SK-N-SH treated with all-trans-retinoic acid at 6 μM for 48 hours (cell line): ENCODE results near the gene TTC7B.

ENCODE experiments used
- ATAC-seq: fragments of 200-7000 bp; cut with Tn5 transposase; 3 replicates; pipeline ENCODE4 v1.9.1; 2020; ENCODE audit warnings: mild to moderate bottlenecking, moderate library complexity
- ARNTL ChIP-seq: fragments of 450-650 bp; formaldehyde crosslinking; IDR thresholded peaks from 2 replicates; pipeline ENCODE4 v1.5.0; 2020; ENCODE audit warnings: low read depth, mild to moderate bottlenecking, moderate library complexity, borderline replicate concordance
- BACH2 ChIP-seq: fragments of 250-450 bp; sonication (Bioruptor Pico); IDR thresholded peaks from 2 replicates; pipeline ENCODE4 v1.9.0; 2021; ENCODE audit warnings: mild to moderate bottlenecking, borderline replicate concordance
- CSDC2 ChIP-seq: fragments of 250-450 bp; sonication (Bioruptor Pico); IDR thresholded peaks from 2 replicates; pipeline ENCODE4 v1.5.0; 2020; ENCODE audit warnings: mild to moderate bottlenecking, moderate library complexity
- ESRRG ChIP-seq: fragments of 250-450 bp; sonication (Bioruptor Pico); IDR thresholded peaks from 2 replicates; pipeline ENCODE4 v1.6.1; 2021; ENCODE audit warnings: mild to moderate bottlenecking
- GLIS3 ChIP-seq: fragments of 250-450 bp; sonication (Bioruptor Pico); IDR thresholded peaks from 2 replicates; pipeline ENCODE4 v1.5.0; 2020; ENCODE audit warnings: mild to moderate bottlenecking, moderate library complexity
- ISL1 ChIP-seq: fragments of 250-450 bp; sonication (Bioruptor Pico); IDR thresholded peaks from 2 replicates; pipeline ENCODE4 v2.1.2; 2022; ENCODE audit warnings: mild to moderate bottlenecking, moderate library complexity
- OSR1 ChIP-seq: fragments of 250-450 bp; sonication (Bioruptor Pico); IDR thresholded peaks from 2 replicates; pipeline ENCODE4 v1.8.0; 2022; ENCODE audit warnings: moderate library complexity, mild to moderate bottlenecking, inconsistent platforms
- POU6F1 ChIP-seq: fragments of 250-450 bp; sonication (Bioruptor Pico); IDR thresholded peaks from 2 replicates; pipeline ENCODE4 v1.8.0; 2021; ENCODE audit warnings: low read depth, mild to moderate bottlenecking, moderate library complexity, borderline replicate concordance
- PPARA ChIP-seq: fragments of 250-450 bp; sonication (Bioruptor Pico); IDR thresholded peaks from 2 replicates; pipeline ENCODE4 v1.5.0; 2020; ENCODE audit warnings: mild to moderate bottlenecking, borderline replicate concordance
- RARB ChIP-seq: fragments of 250-450 bp; sonication (Bioruptor Pico); IDR thresholded peaks from 2 replicates; pipeline ENCODE4 v1.8.0; 2021; ENCODE audit warnings: mild to moderate bottlenecking, moderate library complexity
- SNAI2 ChIP-seq: fragments of 250-450 bp; sonication (Bioruptor Pico); IDR thresholded peaks from 2 replicates; pipeline ENCODE4 v1.5.0; 2020; ENCODE audit warnings: mild to moderate bottlenecking, moderate library complexity
- TCF4 ChIP-seq: fragments of 250-450 bp; sonication (Bioruptor Pico); IDR thresholded peaks from 2 replicates; pipeline ENCODE4 v1.8.0; 2021; ENCODE audit warnings: mild to moderate bottlenecking, moderate library complexity, borderline replicate concordance
- TOX ChIP-seq: fragments of 250-450 bp; sonication (Bioruptor Pico); IDR thresholded peaks from 2 replicates; pipeline ENCODE4 v1.8.0; 2021; ENCODE audit warnings: mild to moderate bottlenecking, moderate library complexity, borderline replicate concordance
- ZC3H10 ChIP-seq: fragments of 250-450 bp; sonication (Bioruptor Pico); IDR thresholded peaks from 2 replicates; pipeline ENCODE4 v1.5.1; 2021; ENCODE audit warnings: mild to moderate bottlenecking, moderate library complexity
- ZFP3 ChIP-seq: fragments of 250-450 bp; sonication (Bioruptor Pico); IDR thresholded peaks from 2 replicates; pipeline ENCODE4 v1.5.0; 2020; ENCODE audit warnings: mild to moderate bottlenecking, moderate library complexity
- ZFP30 ChIP-seq: fragments of 450-650 bp; formaldehyde crosslinking; IDR thresholded peaks from 2 replicates; pipeline ENCODE4 v1.5.0; 2022; ENCODE audit warnings: mild to moderate bottlenecking, moderate library complexity
- ZNF565 ChIP-seq: fragments of 450-650 bp; formaldehyde crosslinking; conservative IDR thresholded peaks from 2 replicates; pipeline ENCODE4 v1.5.0; 2020; ENCODE audit warnings: low read depth, mild to moderate bottlenecking, moderate library complexity
- ZNF70 ChIP-seq: fragments of 450-650 bp; formaldehyde crosslinking; IDR thresholded peaks from 2 replicates; pipeline ENCODE4 v1.5.0; 2020; ENCODE audit warnings: mild to moderate bottlenecking, moderate library complexity
- ZNF8 ChIP-seq: fragments of 450-650 bp; formaldehyde crosslinking; IDR thresholded peaks from 2 replicates; pipeline ENCODE4 v1.5.0; 2020; ENCODE audit warnings: mild to moderate bottlenecking, moderate library complexity
- TF ChIP-seq, protein P1 (sequence below): fragments of 250-450 bp; sonication (Bioruptor Pico); IDR thresholded peaks from 2 replicates; pipeline ENCODE4 v1.5.0; 2020; ENCODE audit warnings: mild to moderate bottlenecking, moderate library complexity
- TF ChIP-seq, protein P2 (sequence below): fragments of 250-450 bp; sonication (Bioruptor Pico); IDR thresholded peaks from 2 replicates; pipeline ENCODE4 v1.5.1; 2020; ENCODE audit warnings: low read depth, mild to moderate bottlenecking, moderate library complexity
- TF ChIP-seq, protein P3 (sequence below): fragments of 250-450 bp; sonication (Bioruptor Pico); IDR thresholded peaks from 2 replicates; pipeline ENCODE4 v1.5.1; 2021; ENCODE audit warnings: mild to moderate bottlenecking, moderate library complexity

The TTC7B gene

GRCh38 chr14:90523961-90524875 is 292.0 kb downstream of the TTC7B start:
- no peak for ATAC-seq
- TF ChIP-seq ZC3H10 (no peak), POU6F1 (CRISPR knock-in tag) (no peak), ZFP3 (CRISPR knock-in tag) (no peak), RARB (CRISPR knock-in tag) (no peak), ZNF70 (CRISPR knock-in tag) (no peak), OSR1 (CRISPR knock-in tag) (no peak), BACH2 (CRISPR knock-in tag) (no peak), ZNF8 (CRISPR knock-in tag) (no peak), ESRRG (CRISPR knock-in tag) (no peak), TCF4 (no peak), ZNF565 (CRISPR knock-in tag) (no peak), CSDC2 (CRISPR knock-in tag) (no peak), SNAI2 (CRISPR knock-in tag) (no peak), ISL1 (CRISPR knock-in tag) (no peak), TOX (no peak), ARNTL (CRISPR knock-in tag) (no peak), PPARA (CRISPR knock-in tag) (no peak)
- TF ChIP-seq, protein P1, sequence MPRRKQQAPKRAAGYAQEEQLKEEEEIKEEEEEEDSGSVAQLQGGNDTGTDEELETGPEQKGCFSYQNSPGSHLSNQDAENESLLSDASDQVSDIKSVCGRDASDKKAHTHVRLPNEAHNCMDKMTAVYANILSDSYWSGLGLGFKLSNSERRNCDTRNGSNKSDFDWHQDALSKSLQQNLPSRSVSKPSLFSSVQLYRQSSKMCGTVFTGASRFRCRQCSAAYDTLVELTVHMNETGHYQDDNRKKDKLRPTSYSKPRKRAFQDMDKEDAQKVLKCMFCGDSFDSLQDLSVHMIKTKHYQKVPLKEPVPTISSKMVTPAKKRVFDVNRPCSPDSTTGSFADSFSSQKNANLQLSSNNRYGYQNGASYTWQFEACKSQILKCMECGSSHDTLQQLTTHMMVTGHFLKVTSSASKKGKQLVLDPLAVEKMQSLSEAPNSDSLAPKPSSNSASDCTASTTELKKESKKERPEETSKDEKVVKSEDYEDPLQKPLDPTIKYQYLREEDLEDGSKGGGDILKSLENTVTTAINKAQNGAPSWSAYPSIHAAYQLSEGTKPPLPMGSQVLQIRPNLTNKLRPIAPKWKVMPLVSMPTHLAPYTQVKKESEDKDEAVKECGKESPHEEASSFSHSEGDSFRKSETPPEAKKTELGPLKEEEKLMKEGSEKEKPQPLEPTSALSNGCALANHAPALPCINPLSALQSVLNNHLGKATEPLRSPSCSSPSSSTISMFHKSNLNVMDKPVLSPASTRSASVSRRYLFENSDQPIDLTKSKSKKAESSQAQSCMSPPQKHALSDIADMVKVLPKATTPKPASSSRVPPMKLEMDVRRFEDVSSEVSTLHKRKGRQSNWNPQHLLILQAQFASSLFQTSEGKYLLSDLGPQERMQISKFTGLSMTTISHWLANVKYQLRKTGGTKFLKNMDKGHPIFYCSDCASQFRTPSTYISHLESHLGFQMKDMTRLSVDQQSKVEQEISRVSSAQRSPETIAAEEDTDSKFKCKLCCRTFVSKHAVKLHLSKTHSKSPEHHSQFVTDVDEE (CRISPR knock-in tag), result no peak
- TF ChIP-seq, protein P2, sequence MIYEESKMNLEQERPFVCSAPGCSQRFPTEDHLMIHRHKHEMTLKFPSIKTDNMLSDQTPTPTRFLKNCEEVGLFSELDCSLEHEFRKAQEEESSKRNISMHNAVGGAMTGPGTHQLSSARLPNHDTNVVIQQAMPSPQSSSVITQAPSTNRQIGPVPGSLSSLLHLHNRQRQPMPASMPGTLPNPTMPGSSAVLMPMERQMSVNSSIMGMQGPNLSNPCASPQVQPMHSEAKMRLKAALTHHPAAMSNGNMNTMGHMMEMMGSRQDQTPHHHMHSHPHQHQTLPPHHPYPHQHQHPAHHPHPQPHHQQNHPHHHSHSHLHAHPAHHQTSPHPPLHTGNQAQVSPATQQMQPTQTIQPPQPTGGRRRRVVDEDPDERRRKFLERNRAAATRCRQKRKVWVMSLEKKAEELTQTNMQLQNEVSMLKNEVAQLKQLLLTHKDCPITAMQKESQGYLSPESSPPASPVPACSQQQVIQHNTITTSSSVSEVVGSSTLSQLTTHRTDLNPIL (CRISPR knock-in tag), result no peak
- TF ChIP-seq, protein P3, sequence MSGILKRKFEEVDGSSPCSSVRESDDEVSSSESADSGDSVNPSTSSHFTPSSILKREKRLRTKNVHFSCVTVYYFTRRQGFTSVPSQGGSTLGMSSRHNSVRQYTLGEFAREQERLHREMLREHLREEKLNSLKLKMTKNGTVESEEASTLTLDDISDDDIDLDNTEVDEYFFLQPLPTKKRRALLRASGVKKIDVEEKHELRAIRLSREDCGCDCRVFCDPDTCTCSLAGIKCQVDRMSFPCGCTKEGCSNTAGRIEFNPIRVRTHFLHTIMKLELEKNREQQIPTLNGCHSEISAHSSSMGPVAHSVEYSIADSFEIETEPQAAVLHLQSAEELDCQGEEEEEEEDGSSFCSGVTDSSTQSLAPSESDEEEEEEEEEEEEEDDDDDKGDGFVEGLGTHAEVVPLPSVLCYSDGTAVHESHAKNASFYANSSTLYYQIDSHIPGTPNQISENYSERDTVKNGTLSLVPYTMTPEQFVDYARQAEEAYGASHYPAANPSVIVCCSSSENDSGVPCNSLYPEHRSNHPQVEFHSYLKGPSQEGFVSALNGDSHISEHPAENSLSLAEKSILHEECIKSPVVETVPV (CRISPR knock-in tag), result no peak

GRCh38 chr14:90523544-90523943 is 292.7 kb downstream of the TTC7B start:
- ATAC-seq, result peak; percentile 57
- TF ChIP-seq ZNF565 (CRISPR knock-in tag) (no peak), SNAI2 (CRISPR knock-in tag) (no peak), BACH2 (CRISPR knock-in tag) (no peak), GLIS3 (CRISPR knock-in tag) (no peak), ZNF70 (CRISPR knock-in tag) (no peak), ZC3H10 (no peak), POU6F1 (CRISPR knock-in tag) (no peak), ARNTL (CRISPR knock-in tag) (no peak), ZFP3 (CRISPR knock-in tag) (no peak), ZFP30 (CRISPR knock-in tag) (no peak), PPARA (CRISPR knock-in tag) (no peak), OSR1 (CRISPR knock-in tag) (no peak), ZNF8 (CRISPR knock-in tag) (no peak)
- TF ChIP-seq, protein P3 (CRISPR knock-in tag), result no peak
- TF ChIP-seq, protein P1 (CRISPR knock-in tag), result no peak
